ENCODE measurements around the gene DRG2.

The DRG2 gene

GRCh38 chr17:18117982-18118975 is 30.5 kb downstream of the DRG2 start:
- no peak for DNase-seq

GRCh38 chr17:18119166-18119745 is 31.5 kb downstream of the DRG2 start:
- DNase-seq, result no peak

DNA sequence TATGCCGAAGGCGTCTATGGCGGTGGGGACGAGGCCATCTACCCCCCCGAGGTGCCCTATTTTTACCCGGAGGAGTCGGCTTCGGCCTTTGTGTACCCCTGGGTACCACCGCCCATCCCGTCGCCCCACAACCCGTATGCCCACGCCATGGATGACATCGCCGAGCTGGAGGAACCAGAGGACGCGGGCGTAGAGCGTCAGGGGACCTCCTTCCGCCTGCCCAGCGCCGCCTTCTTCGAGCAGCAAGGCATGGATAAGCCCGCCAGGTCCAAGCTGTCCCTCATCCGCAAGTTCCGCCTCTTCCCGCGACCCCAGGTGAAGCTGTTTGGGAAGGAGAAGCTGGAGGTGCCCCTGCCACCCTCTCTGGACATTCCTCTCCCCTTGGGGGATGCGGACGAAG is 32.2 kb downstream of the DRG2 start:
- DNase-seq, result no peak

GRCh38 chr17:18120461-18121017 is 32.8 kb downstream of the DRG2 start:
- DNase-seq, result no peak

DNA sequence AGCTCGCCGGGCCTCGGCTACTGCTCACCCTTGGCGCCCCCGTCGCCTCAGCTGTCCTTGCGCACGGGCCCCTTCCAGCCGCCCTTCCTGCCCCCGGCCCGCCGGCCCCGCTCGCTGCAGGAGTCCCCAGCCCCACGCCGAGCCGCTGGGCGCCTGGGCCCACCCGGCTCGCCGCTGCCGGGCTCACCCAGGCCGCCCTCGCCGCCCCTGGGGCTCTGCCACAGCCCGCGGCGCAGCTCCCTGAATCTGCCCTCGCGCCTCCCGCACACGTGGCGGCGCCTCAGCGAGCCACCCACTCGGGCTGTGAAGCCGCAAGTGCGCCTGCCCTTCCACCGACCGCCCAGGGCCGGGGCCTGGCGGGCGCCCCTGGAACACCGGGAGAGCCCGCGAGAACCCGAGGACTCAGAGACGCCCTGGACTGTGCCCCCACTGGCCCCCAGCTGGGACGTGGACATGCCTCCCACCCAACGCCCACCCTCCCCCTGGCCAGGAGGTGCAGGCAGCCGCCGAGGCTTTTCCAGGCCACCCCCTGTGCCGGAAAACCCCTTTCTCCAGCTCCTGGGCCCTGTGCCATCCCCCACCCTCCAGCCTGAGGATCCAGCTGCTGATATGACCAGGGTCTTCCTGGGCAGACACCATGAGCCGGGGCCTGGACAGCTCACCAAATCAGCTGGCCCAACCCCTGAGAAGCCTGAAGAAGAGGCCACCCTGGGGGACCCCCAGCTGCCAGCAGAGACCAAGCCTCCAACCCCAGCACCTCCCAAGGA is 33.6 kb downstream of the DRG2 start:
- DNase-seq, result no peak

- DNase-seq, result no peak
Observed at GRCh38 chr17:18122990-18123753, 35.4 kb downstream of the DRG2 start.

- no peak for DNase-seq
Observed at GRCh38 chr17:18124345-18125126, 36.8 kb downstream of the DRG2 start.

DNA sequence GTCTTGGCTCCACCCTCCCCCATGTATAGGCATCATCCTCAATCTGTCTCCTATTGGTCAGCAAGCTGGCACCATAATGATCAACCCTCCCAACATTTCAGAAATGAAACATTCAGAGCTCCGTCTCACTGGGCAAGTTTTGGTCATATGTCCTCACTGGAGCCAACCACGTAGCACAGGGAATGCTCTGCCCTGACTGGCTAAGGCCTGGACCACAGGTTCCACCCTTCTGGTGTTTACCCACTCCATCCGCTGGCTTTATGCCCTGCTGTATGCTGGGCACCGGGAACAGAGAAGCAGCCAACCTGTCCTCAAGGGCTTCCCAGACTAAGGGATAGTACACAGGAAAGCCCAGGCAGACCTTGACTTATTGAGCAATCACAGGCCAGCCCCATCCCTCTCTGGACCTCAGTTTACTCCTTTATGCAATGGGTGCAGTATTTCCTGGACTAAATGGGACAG is 41.3 kb downstream of the DRG2 start:
- DNase-seq, result no peak

DNA sequence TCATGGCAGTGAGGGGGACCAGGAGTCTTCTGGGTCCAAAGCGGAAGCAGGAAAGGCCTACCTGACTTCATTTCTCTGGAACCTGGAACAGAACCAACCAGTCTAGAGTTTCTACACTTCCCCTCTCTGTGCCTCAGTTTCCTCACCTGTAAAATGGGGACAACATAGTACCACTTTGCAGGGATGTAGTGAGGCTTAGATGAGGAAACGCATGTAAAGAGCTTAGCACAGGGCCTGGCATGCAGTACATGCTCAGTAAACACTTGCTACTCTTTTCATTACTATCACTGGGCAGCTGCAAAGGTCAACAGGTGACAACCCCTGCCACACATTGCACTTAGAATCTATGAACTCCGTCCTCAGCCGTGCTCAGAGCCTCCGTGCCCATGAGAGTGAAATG is 45.0 kb downstream of the DRG2 start:
- DNase-seq, result no peak

- no peak for DNase-seq
Observed at GRCh38 chr17:18136357-18136756, 48.6 kb downstream of the DRG2 start.

GRCh38 chr17:18138065-18138749 is 50.5 kb downstream of the DRG2 start:
- no peak for DNase-seq

DNA sequence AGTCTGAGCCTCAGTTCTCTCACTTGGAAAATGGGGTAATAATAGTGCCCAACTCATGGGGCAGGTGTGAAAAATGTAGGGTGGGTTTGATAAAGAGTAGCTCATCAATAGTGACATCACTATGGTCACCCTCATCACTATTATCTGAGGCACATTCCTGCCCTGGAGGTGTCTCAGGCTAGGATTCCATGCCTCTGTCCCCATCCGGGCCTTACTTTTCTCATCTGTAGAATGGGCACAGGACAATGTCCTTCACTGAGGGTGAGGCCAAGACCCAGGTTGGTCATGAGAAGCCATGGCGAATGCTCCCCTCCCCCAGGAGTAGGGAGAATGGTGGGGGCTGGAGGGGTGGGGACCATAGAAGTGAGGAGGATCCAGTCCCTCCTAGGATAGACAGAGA is 51.3 kb downstream of the DRG2 start:
- no peak for DNase-seq

GRCh38 chr17:18139498-18139897 is 51.8 kb downstream of the DRG2 start:
- no peak for DNase-seq

DNA sequence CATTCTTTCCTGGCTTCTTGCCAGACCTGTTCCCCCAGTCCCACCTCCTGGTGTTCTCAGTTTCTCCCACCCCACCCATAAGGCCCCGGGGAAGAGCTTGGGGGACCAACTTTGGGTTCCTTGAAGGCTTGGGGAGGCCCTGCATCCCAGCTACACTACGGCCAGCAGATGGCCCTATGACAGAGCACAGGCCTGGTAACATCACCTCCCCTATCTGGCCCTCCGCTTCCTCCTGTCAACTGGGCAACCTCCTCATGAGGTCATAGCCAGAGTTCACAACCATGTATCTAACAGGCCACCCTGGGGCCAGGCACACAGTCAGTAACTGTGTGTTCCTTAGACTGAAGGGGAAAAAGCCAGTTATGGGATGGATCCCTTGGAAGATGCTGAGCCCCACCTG is 52.2 kb downstream of the DRG2 start:
- DNase-seq, result no peak

- no peak for DNase-seq
Observed at GRCh38 chr17:18140648-18141047, 52.9 kb downstream of the DRG2 start.

DNA sequence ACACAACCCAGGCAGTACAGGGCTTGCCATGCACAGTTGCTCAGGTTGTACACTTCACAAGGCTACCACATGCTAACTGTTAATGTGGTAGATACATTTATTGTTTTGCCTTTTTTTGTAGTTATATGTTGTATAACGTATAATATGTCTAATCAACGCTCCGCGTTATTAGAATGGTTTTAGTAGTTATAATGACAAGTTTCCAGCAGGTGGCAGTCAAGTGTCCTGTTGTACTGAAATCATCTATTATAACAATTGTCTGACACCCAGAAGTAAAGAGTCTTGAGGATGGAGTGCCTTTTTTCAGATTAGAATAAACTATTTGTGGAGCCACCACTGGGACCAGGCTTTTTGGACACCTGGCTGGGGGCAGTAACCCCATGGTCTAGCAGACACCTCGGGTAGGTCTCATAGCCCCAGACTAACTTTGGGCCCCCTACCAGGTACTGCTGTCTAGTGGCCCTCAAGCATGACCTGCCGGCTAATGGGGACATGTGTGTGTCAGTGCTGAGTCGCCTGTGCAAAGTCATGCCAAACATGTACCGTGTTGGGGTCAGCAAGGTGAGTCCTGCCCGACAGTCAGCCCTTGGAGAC is 53.6 kb downstream of the DRG2 start:
- peak; percentile 5 for DNase-seq

GRCh38 chr17:18142417-18142816 is 54.7 kb downstream of the DRG2 start:
- DNase-seq, result no peak

DNA sequence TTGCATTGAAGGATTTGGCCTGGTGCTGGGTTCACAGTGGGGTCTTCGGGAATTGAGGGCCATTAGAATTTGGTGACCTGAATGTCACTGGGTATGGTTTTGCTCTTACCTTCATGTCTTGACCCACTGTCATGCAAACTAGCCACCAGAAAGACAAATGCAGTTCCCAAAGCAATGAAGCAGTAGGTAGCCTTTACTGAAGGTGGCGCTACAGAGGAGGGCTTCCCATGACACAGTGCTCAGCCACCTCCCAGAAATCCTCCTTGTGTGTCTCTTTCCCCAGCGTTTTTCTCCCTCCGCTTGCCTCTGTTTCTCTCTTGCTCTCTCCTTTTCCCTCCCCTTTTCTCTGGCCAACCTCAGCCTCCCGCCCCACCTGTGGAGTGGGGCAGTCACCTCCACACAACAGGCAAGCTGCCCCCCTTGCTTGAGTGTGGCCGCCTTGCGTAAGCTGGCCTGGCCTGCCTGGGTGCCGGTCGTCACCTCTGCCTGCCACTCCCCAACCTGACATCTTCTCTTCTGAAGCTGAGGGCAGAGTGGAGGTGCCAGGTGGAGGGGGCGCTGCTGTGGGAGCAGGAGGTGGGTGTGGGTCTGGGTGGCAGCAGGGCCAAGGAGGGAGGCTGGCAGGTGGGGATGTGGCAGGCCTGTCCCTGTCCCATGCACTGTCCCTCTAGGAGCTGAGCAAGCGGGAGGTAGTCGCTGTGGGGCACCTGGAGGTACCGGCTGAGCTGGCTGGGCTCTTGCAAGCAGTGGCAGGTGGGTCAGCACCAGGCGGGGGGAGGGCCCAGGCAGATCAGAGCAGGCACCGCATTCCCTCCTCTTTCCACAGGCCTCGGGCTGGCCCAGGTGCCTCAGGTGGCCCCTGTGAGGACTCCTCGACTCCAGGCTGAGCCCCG is 55.5 kb downstream of the DRG2 start:
- no peak for DNase-seq

- no peak for DNase-seq
Observed at GRCh38 chr17:18144261-18144660, 56.5 kb downstream of the DRG2 start.
